Femur (tissue), 1 donor: ENCODE measurements around the gene EFTUD2.
A peak's percentile ranks its signal among the peaks of the same experiment; 100 is the strongest.
"Not testable (repeated sequence)": the region's sequence is repeated elsewhere in the genome, so short reads cannot be mapped to it uniquely, and the experiment has no call there.

Source experiments
- DNase-seq: peaks from one replicate; pipeline ENCODE4 v3.0.0-alpha.2; 2017

Gene EFTUD2

GRCh38 chr17:44846206-44846605, 53.0 kb downstream of the EFTUD2 start:
- DNase-seq: no peak

GRCh38 chr17:44844390-44844830, 54.8 kb downstream of the EFTUD2 start:
- DNase-seq: no peak

- DNase-seq: no peak
Measured at GRCh38 chr17:44842748-44843147, 56.5 kb downstream of the EFTUD2 start.

- DNase-seq: no peak
Measured at GRCh38 chr17:44840936-44841335, 58.3 kb downstream of the EFTUD2 start.

- DNase-seq: no peak
Measured at GRCh38 chr17:44840274-44840673, 59.0 kb downstream of the EFTUD2 start.

GRCh38 chr17:44837196-44837595, 62.0 kb downstream of the EFTUD2 start:
- DNase-seq: no peak

GRCh38 chr17:44832805-44833204, 66.4 kb downstream of the EFTUD2 start:
- DNase-seq: no peak

- DNase-seq: no peak
Measured at GRCh38 chr17:44831371-44831770, 67.9 kb downstream of the EFTUD2 start.

GRCh38 chr17:44830359-44831288, 68.6 kb downstream of the EFTUD2 start:
- DNase-seq: peak; percentile 40

GRCh38 chr17:44829523-44830358, 69.5 kb downstream of the EFTUD2 start, which contains the start of gene GJC1:
GJC1 (minus strand) TSS chr17:44830287; CDS start chr17:44805817, 24,470 bp downstream.
- peak; percentile 67 for DNase-seq

GRCh38 chr17:44828919-44829522, 70.2 kb downstream of the EFTUD2 start:
- no peak for DNase-seq

- no peak for DNase-seq
Measured at GRCh38 chr17:44827863-44828262, 71.4 kb downstream of the EFTUD2 start.

GRCh38 chr17:44826123-44826790, 73.0 kb downstream of the EFTUD2 start:
- DNase-seq: no peak

- DNase-seq: not testable (repeated sequence)
Measured at GRCh38 chr17:44825236-44825635, 74.0 kb downstream of the EFTUD2 start.

- no peak for DNase-seq
Measured at GRCh38 chr17:44820631-44821212, 78.5 kb downstream of the EFTUD2 start.

- DNase-seq: not testable (repeated sequence)
Measured at GRCh38 chr17:44818508-44818907, 80.7 kb downstream of the EFTUD2 start.

- DNase-seq: no peak
Measured at GRCh38 chr17:44812263-44812662, 87.0 kb downstream of the EFTUD2 start.

GRCh38 chr17:44808656-44809388, 90.4 kb downstream of the EFTUD2 start:
- DNase-seq: not testable (repeated sequence)

- DNase-seq: no peak
Measured at GRCh38 chr17:44808156-44808555, 91.1 kb downstream of the EFTUD2 start.

- DNase-seq: no peak
Measured at GRCh38 chr17:44807817-44808155, 91.5 kb downstream of the EFTUD2 start.

GRCh38 chr17:44807093-44807816, 92.0 kb downstream of the EFTUD2 start:
- no peak for DNase-seq
